Fibroblast of lung (primary cell): ENCODE data around the gene SBDS. TPM values are rescaled to one million over a fixed set of nuclear protein-coding genes. Genes with fewer than 3 reads are reported as not detected.

Experiments
- DNase-seq, 2 donors: peaks; one replicate each; pipeline versions ENCODE4 v3.0.0 to v3.0.0-alpha.2; 2010; ENCODE audit warnings: low read depth in 2 of 2
- H2AFZ ChIP-seq: 2 replicates; pipeline ENCODE4 v1.5.1; 2012; ENCODE audit warnings: low read length, control low read depth, inconsistent platforms
- H3K27ac ChIP-seq: 2 replicates; pipeline ENCODE4 v1.5.1; 2011; ENCODE audit warnings: low read length, control low read depth; ENCODE audit not compliant: insufficient read depth
- H3K27me3 ChIP-seq: 2 replicates; pipeline ENCODE4 v1.5.1; 2011; ENCODE audit warnings: mild to moderate bottlenecking, low read length; ENCODE audit not compliant: control insufficient read depth, insufficient read depth
- H3K36me3 ChIP-seq: 2 replicates; pipeline ENCODE4 v1.5.1; 2011; ENCODE audit warnings: low read length; ENCODE audit not compliant: control insufficient read depth, insufficient read depth
- H3K4me1 ChIP-seq: 2 replicates; pipeline ENCODE4 v1.5.1; 2011; ENCODE audit warnings: low read length; ENCODE audit not compliant: control insufficient read depth, insufficient read depth; ENCODE audit errors: extremely low read depth
- H3K4me2 ChIP-seq: 2 replicates; pipeline ENCODE4 v1.5.1; 2011; ENCODE audit warnings: low read length, control low read depth; ENCODE audit not compliant: insufficient read depth; ENCODE audit errors: extremely low read depth
- H3K4me3 ChIP-seq, 4 experiments: fragments of 200-600 bp in 1 of 4; sonication (generic) in 1 of 4; replicated peaks in 1 of 4; 2 replicates each; pipeline ENCODE4 v1.5.1; 2011 to 2016; ENCODE audit warnings: low read length in 4 of 4, low read depth in 3 of 4, mild to moderate bottlenecking in 3 of 4, control low read depth in 2 of 4, inconsistent platforms in 1 of 4, mixed read lengths in 1 of 4; ENCODE audit not compliant: insufficient read depth in 1 of 4; ENCODE audit errors: control extremely low read depth in 1 of 4
- H3K79me2 ChIP-seq: 2 replicates; pipeline ENCODE4 v1.5.1; 2012; ENCODE audit warnings: mild to moderate bottlenecking, low read length, inconsistent platforms; ENCODE audit not compliant: control insufficient read depth, insufficient read depth
- H3K9ac ChIP-seq: 2 replicates; pipeline ENCODE4 v1.5.1; 2011; ENCODE audit warnings: mild to moderate bottlenecking, low read length, control low read depth; ENCODE audit not compliant: insufficient read depth
- H3K9me3 ChIP-seq: 2 replicates; pipeline ENCODE4 v1.5.1; 2012; ENCODE audit warnings: low read depth, low read length; ENCODE audit not compliant: control insufficient read depth, insufficient read depth
- H4K20me1 ChIP-seq: 2 replicates; pipeline ENCODE4 v1.5.1; 2011; ENCODE audit warnings: low read length; ENCODE audit not compliant: control insufficient read depth, insufficient read depth; ENCODE audit errors: extremely low read depth
- CTCF ChIP-seq, 2 donors: IDR thresholded peaks in 1 of 2; conservative IDR thresholded peaks in 1 of 2; 1 replicate in 1 of 2; 2 replicates in 1 of 2; pipeline ENCODE4 v1.5.1; 2011 to 2012; ENCODE audit warnings: low read length in 2 of 2, control low read depth in 1 of 2, inconsistent platforms in 1 of 2, low read depth in 1 of 2, mild to moderate bottlenecking in 1 of 2
- EZH2 ChIP-seq: IDR thresholded peaks from 2 replicates; pipeline ENCODE4 v1.5.1; 2012; ENCODE audit warnings: low read length, control low read depth, mild to moderate bottlenecking; ENCODE audit errors: missing control alignments
- polyA plus RNA-seq, 2 donors: library from polyadenylated mRNA; depleted of rRNA in 1 of 2; stranded (reverse) in 1 of 2; unstranded in 1 of 2; fragments of >200 nt; gene quantifications; 2 replicates each; pipeline ENCODE4 v1.2.1, GENCODE V29; 2011 to 2012; ENCODE audit warnings: missing spikeins in 1 of 2
- total RNA-seq: library from RNA; depleted of rRNA; stranded (reverse); fragments of >200 nt; gene quantifications from 2 replicates; pipeline ENCODE4 v1.2.1, GENCODE V29; 2014

Gene SBDS
- total and polyA plus RNA-seq, 2 donors (not counting 1 experiment from before 2014, with no cell fraction given), result 118 to 172 TPM

- H3K79me2 ChIP-seq, result no peaks in the 10 kb centered on the region
- DNase-seq, result peak; percentile 54 to 61
- H3K9me3 ChIP-seq, result no peaks in the 10 kb centered on the region
- TF ChIP-seq EZH2, result no peak
- no peak for TF ChIP-seq CTCF (conservative IDR thresholded peaks at IDR 0.05 in 1 of 2, IDR thresholded peaks at IDR 0.05 in 1 of 2; ENCODE audit: low read depth in 1 of 2, low read length in 2 of 2)
- H3K27ac ChIP-seq, result peak overlapping the region; percentile 79
- peaks cover 13% of the 10 kb centered on the region for H3K36me3 ChIP-seq
- no peak overlapping the region for H2AFZ ChIP-seq
- no peaks in the 10 kb centered on the region for H3K27me3 ChIP-seq
- no peak overlapping the region for H3K4me3 ChIP-seq
- H3K4me1 ChIP-seq, result peaks cover 11% of the 10 kb centered on the region
- H3K9ac ChIP-seq, result no peak overlapping the region
- peak overlapping the region; percentile 68 for H3K4me2 ChIP-seq
- no peaks in the 10 kb centered on the region for H4K20me1 ChIP-seq
Observed at GRCh38 chr7:66952343-66953043, 42.9 kb downstream of the SBDS start.

- peaks cover 11% of the 10 kb centered on the region for H3K4me1 ChIP-seq
- DNase-seq, result peak; percentile 43 to 63
- no peaks in the 10 kb centered on the region for H3K9me3 ChIP-seq
- no peak overlapping the region for H3K4me3 ChIP-seq
- no peak overlapping the region for H3K9ac ChIP-seq
- peaks cover 13% of the 10 kb centered on the region for H3K36me3 ChIP-seq
- no peaks in the 10 kb centered on the region for H4K20me1 ChIP-seq
- no peak for TF ChIP-seq CTCF (conservative IDR thresholded peaks at IDR 0.05 in 1 of 2, IDR thresholded peaks at IDR 0.05 in 1 of 2; ENCODE audit: low read depth in 1 of 2, low read length in 2 of 2)
- no peak for TF ChIP-seq EZH2
- no peak overlapping the region for H3K4me2 ChIP-seq
- no peaks in the 10 kb centered on the region for H3K79me2 ChIP-seq
- H3K27me3 ChIP-seq, result no peaks in the 10 kb centered on the region
- H2AFZ ChIP-seq, result no peak overlapping the region
- H3K27ac ChIP-seq, result no peak overlapping the region
Observed at GRCh38 chr7:66950763-66951162, 44.6 kb downstream of the SBDS start.

- Histone ChIP-seq H4K20me1 (no peaks in the 10 kb centered on the region), H3K27me3 (no peaks in the 10 kb centered on the region), H3K4me3 (no peak overlapping the region), H3K4me2 (no peak overlapping the region), H3K9me3 (no peaks in the 10 kb centered on the region), H3K79me2 (no peaks in the 10 kb centered on the region), H3K36me3 (peaks cover 10% of the 10 kb centered on the region), H3K27ac (no peak overlapping the region), H2AFZ (no peak overlapping the region), H3K9ac (no peak overlapping the region), H3K4me1 (peaks cover 11% of the 10 kb centered on the region)
- no peak for DNase-seq
- TF ChIP-seq CTCF (conservative IDR thresholded peaks at IDR 0.05 in 1 of 2, IDR thresholded peaks at IDR 0.05 in 1 of 2; ENCODE audit: low read depth in 1 of 2, low read length in 2 of 2), result no peak
- no peak for TF ChIP-seq EZH2
Observed at GRCh38 chr7:66950311-66950710, 45.1 kb downstream of the SBDS start.
